Kidney epithelial cell (primary cell): ENCODE measurements around the gene FRMD3. TPM values are rescaled to one million over a fixed set of nuclear protein-coding genes. Genes with fewer than 3 reads are reported as not detected.

ENCODE experiments used
- DNase-seq: peaks from one replicate; pipeline ENCODE4 v3.0.0-alpha.2; 2010; ENCODE audit warnings: low read depth
- H3K27me3 ChIP-seq: 2 replicates; pipeline ENCODE4 v1.6.0; 2011; ENCODE audit warnings: low read length; ENCODE audit not compliant: control insufficient read depth, insufficient read depth
- H3K36me3 ChIP-seq: 2 replicates; pipeline ENCODE4 v1.5.1; 2011; ENCODE audit warnings: low read length; ENCODE audit not compliant: control insufficient read depth, insufficient read depth
- H3K4me3 ChIP-seq: 2 replicates; pipeline ENCODE4 v1.5.1; 2011; ENCODE audit warnings: low read depth, mild to moderate bottlenecking, control low read depth, low read length
- CTCF ChIP-seq: IDR thresholded peaks from 2 replicates; pipeline ENCODE4 v1.5.1; 2011; ENCODE audit warnings: mild to moderate bottlenecking, moderate library complexity, low read length, control low read depth, inconsistent platforms; ENCODE audit not compliant: insufficient read depth, poor library complexity, severe bottlenecking
- total RNA-seq: library from RNA; depleted of rRNA; stranded (reverse); fragments of >200 nt; gene quantifications from 2 replicates; pipeline ENCODE4 v1.2.3, GENCODE V29; 2015

The FRMD3 gene
- total RNA-seq, 1 donor from 2014 or later, result 5.2 TPM

DNA sequence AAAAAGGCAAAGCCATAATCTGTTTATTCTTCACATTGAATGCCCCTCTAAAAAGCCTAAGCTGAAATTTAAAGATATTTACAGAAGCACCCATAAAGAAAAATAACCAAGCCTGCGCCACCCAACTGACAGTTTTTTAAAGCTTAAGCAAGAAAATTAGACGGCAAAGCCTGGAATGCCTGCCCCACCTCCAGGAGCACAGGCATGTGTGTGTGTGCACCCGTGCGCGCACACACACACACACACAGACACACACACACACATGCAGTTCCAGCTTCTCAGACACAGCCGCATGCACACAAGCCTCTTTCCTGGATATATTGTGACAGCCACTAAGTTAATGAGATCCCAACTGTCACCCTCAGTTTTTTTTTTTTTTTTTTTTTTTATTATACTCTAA, 88.2 kb downstream of the FRMD3 start:
- H3K27me3 ChIP-seq, result no peaks in the 10 kb centered on the region
- H3K4me3 ChIP-seq, result no peak overlapping the region
- no peak for TF ChIP-seq CTCF
- DNase-seq, result no peak
- no peaks in the 10 kb centered on the region for H3K36me3 ChIP-seq

GRCh38 chr9:83449166-83449565, 89.0 kb downstream of the FRMD3 start:
- no peak overlapping the region for H3K4me3 ChIP-seq
- TF ChIP-seq CTCF, result no peak
- no peaks in the 10 kb centered on the region for H3K27me3 ChIP-seq
- H3K36me3 ChIP-seq, result no peaks in the 10 kb centered on the region
- DNase-seq, result no peak

GRCh38 chr9:83448626-83449025, 89.6 kb downstream of the FRMD3 start:
- Histone ChIP-seq H3K4me3 (no peak overlapping the region), H3K36me3 (no peaks in the 10 kb centered on the region), H3K27me3 (no peaks in the 10 kb centered on the region)
- no peak for TF ChIP-seq CTCF
- DNase-seq, result no peak

- Histone ChIP-seq H3K4me3 (no peak overlapping the region), H3K27me3 (no peaks in the 10 kb centered on the region), H3K36me3 (no peaks in the 10 kb centered on the region)
- no peak for TF ChIP-seq CTCF
- no peak for DNase-seq
Observed at GRCh38 chr9:83447351-83447750, 90.8 kb downstream of the FRMD3 start.

DNA sequence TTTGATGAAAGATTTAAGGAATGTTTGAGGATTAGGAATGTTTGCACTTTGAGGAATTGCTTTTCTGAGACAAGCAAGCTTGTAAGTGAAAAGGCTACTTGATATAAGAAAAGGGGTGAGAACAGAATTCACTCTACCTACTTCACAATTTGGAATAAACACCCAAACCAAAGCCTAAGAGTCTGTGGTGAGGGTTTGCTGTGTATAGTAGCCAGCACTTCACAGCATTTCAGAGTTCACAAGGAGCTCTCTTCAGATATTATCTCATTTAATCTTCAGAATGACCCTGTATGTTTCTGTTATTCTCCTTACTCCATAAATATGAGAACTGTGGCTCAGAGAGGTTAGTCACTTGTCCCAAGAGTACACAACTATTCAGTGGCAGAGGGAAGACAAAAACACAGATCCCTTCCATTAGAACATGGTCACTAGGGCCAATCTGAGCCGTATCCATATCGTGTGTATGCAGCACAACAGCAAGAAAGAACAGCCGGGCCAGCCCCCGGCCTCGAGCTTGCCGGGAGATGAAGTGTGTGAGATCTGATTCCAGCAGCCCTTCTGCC, 92.4 kb downstream of the FRMD3 start:
- TF ChIP-seq CTCF, result no peak
- Histone ChIP-seq H3K27me3 (no peaks in the 10 kb centered on the region), H3K4me3 (no peak overlapping the region), H3K36me3 (no peaks in the 10 kb centered on the region)
- no peak for DNase-seq

DNA sequence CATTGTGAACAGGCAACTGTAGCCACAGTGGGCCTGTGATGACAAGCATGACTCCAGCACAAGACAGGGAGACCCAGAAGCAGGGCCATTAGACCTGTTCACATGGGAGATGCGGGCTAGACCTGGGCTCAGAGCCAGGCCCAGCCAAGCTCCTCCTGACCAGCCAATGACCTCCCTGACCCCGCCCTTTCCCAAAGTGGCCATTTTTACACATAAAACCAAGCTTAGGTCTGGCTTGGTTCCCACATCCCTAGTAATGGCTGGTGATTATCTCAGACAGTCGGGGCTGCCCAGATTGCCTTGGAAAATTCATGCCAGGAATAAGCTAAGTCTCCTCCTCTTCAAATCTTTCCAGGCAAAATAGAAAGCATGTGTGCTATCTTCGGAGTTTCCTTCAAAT, 94.1 kb downstream of the FRMD3 start:
- H3K4me3 ChIP-seq, result no peak overlapping the region
- DNase-seq, result no peak
- no peak for TF ChIP-seq CTCF
- no peaks in the 10 kb centered on the region for H3K27me3 ChIP-seq
- H3K36me3 ChIP-seq, result no peaks in the 10 kb centered on the region
